Left lung (tissue), 10 donors: ENCODE data around the gene MYB. TPM values are rescaled to one million over a fixed set of nuclear protein-coding genes. Genes with fewer than 3 reads are reported as not detected.

Experiments used
- ATAC-seq: fragments of 200-7000 bp; cut with Tn5 transposase; one replicate; pipeline ENCODE4 v1.9.1; 2020; ENCODE audit warnings: moderate library complexity
- DNase-seq, 4 donors: peaks; one replicate each; pipeline ENCODE4 v3.0.0-alpha.2; 2013 to 2020
- H3K27ac ChIP-seq, 2 donors: fragments of 200-600 bp; sonication (generic) in 1 of 2; one replicate each; pipeline versions ENCODE4 v1.5.0 to v1.8.0; 2020 to 2021
- H3K27me3 ChIP-seq, 2 donors: fragments of 200-600 bp; sonication (generic) in 1 of 2; one replicate each; pipeline versions ENCODE4 v1.5.0 to v1.8.0; 2020 to 2021
- H3K36me3 ChIP-seq, 2 donors: fragments of 200-600 bp; sonication (generic) in 1 of 2; one replicate each; pipeline versions ENCODE4 v1.5.0 to v1.8.0; 2020 to 2021
- H3K4me1 ChIP-seq, 2 donors: fragments of 200-600 bp; one replicate each; pipeline ENCODE4 v1.8.0; 2021
- H3K4me3 ChIP-seq, 2 donors: fragments of 200-600 bp; sonication (generic) in 1 of 2; one replicate each; pipeline versions ENCODE4 v1.5.0 to v1.8.0; 2020 to 2021; ENCODE audit warnings: mild to moderate bottlenecking in 1 of 2
- H3K9me3 ChIP-seq, 2 donors: fragments of 200-600 bp; sonication (generic) in 1 of 2; one replicate each; pipeline versions ENCODE4 v1.5.0 to v1.8.0; 2020 to 2021
- intact Hi-C, 2 donors: fragments of 100-400 bp; cut with DNase I; formaldehyde crosslinking; loops; one replicate each; pipeline versions ENCODE4 v1.11.2 to v1.14.2; 2022
- polyA plus RNA-seq, 6 donors: library from polyadenylated mRNA; unstranded; fragments of 120-200 nt; gene quantifications; one replicate each; pipeline ENCODE4 v1.2.1, GENCODE V29; 2013; ENCODE audit not compliant: insufficient read length in 6 of 6
- total RNA-seq, 2 donors: library from RNA; stranded (reverse); fragmentation: NEBNext Ultra II Directional; extraction: Animal tissue kit (Norgen Biotek cat#: 25700); gene quantifications; one replicate each; pipeline ENCODE4 v1.2.1, GENCODE V29; 2021
- TF ChIP-seq, protein P1 (sequence below), 2 donors: fragments of 200-600 bp; sonication (generic) in 1 of 2; IDR thresholded peaks; one replicate each; pipeline versions ENCODE4 v1.5.0 to v1.8.0; 2021; ENCODE audit warnings: antibody characterized with exemption in 2 of 2
- donor health status: DM: no; HTN: yes; CAD: no.
- donor health status: DM: no; HTN: no; CAD: no.

Gene MYB
- total and polyA plus RNA-seq, 8 donors = 1.3 to 6.4 (median 3.7) TPM

DNA sequence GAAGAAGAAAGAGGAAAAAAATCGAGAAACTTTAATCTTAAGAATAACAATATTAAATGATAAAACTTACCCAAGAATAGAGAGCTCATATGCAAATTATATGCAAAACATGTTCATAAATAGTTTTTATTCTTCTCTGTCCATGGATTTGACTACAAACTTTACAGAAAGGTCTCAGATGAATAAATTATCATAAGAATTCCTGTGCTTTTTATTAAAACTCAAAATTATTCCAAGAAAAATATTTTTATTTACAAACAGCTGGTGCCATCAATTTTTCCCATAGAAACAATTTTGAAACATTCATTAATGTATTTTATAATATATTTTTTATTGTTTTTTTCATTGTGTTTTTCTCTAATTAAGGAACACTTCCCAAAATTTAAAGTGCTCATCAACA, 12.1 kb downstream of the MYB start:
- ATAC-seq (no peak), DNase-seq (no peak)
- H3K27ac ChIP-seq = no peak overlapping the region
- H3K4me3 ChIP-seq = no peak overlapping the region
- H3K27me3 ChIP-seq = no peaks in the 10 kb centered on the region
- peaks cover 0 to 22% of the 10 kb centered on the region in 2 donors for H3K4me1 ChIP-seq
- H3K9me3 ChIP-seq = no peaks in the 10 kb centered on the region
- H3K36me3 ChIP-seq = no peaks in the 10 kb centered on the region
- TF ChIP-seq, protein P1, sequence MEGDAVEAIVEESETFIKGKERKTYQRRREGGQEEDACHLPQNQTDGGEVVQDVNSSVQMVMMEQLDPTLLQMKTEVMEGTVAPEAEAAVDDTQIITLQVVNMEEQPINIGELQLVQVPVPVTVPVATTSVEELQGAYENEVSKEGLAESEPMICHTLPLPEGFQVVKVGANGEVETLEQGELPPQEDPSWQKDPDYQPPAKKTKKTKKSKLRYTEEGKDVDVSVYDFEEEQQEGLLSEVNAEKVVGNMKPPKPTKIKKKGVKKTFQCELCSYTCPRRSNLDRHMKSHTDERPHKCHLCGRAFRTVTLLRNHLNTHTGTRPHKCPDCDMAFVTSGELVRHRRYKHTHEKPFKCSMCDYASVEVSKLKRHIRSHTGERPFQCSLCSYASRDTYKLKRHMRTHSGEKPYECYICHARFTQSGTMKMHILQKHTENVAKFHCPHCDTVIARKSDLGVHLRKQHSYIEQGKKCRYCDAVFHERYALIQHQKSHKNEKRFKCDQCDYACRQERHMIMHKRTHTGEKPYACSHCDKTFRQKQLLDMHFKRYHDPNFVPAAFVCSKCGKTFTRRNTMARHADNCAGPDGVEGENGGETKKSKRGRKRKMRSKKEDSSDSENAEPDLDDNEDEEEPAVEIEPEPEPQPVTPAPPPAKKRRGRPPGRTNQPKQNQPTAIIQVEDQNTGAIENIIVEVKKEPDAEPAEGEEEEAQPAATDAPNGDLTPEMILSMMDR (IDR thresholded peaks at IDR 0.05) = no peak
- intact Hi-C loops = no loop called here

DNA sequence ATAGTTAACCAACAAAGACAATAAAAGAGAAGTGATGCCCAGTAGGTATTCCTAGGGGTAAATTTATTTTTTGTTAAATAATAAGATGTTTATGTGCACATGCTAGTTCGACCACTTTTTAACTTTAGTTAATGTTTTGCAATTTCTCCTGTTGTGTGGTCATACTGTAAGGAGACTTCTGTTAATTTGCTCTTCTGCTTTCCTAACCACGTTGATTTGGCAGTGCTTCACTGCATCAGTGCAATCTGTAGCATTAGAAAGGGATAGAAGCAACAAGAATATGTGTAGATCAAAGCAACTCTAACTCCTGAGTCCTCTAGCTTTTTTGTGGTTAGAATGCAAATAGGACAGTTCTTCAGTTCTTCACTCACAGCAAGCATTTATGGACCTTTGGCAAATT, 13.9 kb downstream of the MYB start:
- Histone ChIP-seq H3K9me3 (no peaks in the 10 kb centered on the region), H3K27me3 (no peaks in the 10 kb centered on the region), H3K4me1 (peaks cover 0 to 22% of the 10 kb centered on the region in 2 donors), H3K4me3 (no peak overlapping the region), H3K27ac (peak overlapping the region in 1 of 2 donors; percentile 25), H3K36me3 (no peaks in the 10 kb centered on the region)
- ATAC-seq (no peak), DNase-seq (no peak)
- TF ChIP-seq, protein P1 (IDR thresholded peaks at IDR 0.05) = no peak
- intact Hi-C loops = no loop called here

DNA sequence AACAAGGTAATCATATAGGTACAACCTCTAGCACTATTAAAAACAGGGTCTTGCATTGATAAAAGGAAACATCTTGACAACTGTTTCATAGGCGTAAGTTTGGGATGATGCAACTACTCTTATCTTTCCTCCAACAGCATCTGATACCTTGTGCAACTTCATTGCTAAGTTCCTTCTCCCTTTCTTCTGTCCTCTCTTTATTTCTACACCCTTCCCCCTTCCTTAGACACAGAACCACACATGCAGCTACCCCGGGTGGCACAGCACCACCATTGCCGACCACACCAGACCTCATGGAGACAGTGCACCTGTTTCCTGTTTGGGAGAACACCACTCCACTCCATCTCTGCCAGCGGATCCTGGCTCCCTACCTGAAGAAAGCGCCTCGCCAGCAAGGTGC, 14.4 kb downstream of the MYB start:
- DNase-seq (no peak), ATAC-seq (no peak)
- peaks cover 0 to 22% of the 10 kb centered on the region in 2 donors for H3K4me1 ChIP-seq
- TF ChIP-seq, protein P1 (IDR thresholded peaks at IDR 0.05) = no peak
- intact Hi-C loops = no loop called here
- no peak overlapping the region for H3K27ac ChIP-seq
- H3K36me3 ChIP-seq = peaks cover 0 to 1% of the 10 kb centered on the region in 2 donors
- H3K27me3 ChIP-seq = no peaks in the 10 kb centered on the region
- H3K9me3 ChIP-seq = no peaks in the 10 kb centered on the region
- no peak overlapping the region for H3K4me3 ChIP-seq

DNA sequence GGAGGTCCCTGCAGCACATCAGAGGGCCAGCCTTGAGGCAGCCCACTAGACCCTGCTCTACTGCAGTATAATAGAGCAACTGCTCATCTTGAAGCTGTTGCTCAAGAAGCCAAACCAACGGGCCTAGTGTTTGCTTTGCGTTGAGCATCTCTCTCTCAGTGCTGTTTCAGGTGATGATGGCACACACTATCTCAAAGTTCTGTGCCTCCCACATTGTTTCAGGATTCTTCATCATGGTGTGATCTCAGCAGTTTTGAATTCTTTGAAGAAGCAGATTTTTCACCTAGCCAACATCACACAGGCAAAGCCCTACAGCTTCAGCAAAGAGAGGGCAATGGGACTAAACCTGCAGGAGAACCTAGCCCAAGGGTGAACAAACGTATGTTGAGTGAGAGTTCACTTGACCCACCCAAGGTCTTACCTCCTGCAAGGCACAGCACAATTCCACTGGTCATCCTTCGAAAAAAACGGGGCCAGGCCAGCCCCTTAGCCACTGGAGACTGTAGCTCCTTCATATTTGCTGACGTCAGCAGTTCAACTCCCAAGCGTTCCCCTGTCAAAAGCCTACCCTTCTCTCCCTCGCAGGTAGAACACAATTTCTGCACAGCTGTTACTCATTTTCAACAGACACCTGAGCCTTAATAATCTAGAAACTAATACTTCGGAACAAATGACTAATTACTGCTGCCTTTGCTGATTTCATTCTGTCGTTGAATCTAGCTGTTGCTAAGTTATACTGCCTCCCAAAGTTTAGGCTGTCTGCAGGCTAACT, 15.8 kb downstream of the MYB start:
- no peak for DNase-seq
- H3K4me1 ChIP-seq = peaks cover 0 to 12% of the 10 kb centered on the region in 2 donors
- TF ChIP-seq, protein P1 (IDR thresholded peaks at IDR 0.05) = no peak
- H3K36me3 ChIP-seq = peaks cover 0 to 4% of the 10 kb centered on the region in 2 donors
- H3K27ac ChIP-seq = no peak overlapping the region
- H3K4me3 ChIP-seq = no peak overlapping the region
- intact Hi-C loops = no loop called here
- no peaks in the 10 kb centered on the region for H3K27me3 ChIP-seq
- ATAC-seq = no peak
- no peaks in the 10 kb centered on the region for H3K9me3 ChIP-seq

DNA sequence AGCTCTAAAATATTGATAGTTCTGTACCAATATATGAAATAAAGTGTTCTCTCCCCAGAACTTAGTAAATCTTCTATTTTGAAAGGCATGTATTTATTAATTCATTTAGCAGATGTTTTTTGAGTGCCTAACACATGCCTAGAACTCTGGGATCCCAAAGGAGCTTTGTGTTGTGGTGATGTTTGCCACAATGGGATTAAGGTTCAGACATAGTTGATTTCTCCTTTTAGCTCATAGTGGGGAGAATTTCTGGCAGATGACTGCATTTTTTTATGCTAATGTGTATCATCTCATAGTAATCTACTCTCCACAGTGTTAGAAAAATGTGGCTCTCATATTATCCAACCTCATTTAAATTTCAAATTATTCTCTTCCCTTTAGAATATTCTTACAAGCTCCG, 21.7 kb downstream of the MYB start:
- Histone ChIP-seq H3K9me3 (no peaks in the 10 kb centered on the region), H3K4me1 (no peaks in the 10 kb centered on the region), H3K36me3 (peaks cover 0 to 4% of the 10 kb centered on the region in 2 donors), H3K4me3 (no peak overlapping the region), H3K27me3 (no peaks in the 10 kb centered on the region), H3K27ac (no peak overlapping the region)
- DNase-seq = no peak
- no peak for ATAC-seq
- TF ChIP-seq, protein P1 (IDR thresholded peaks at IDR 0.05) = no peak
- intact Hi-C loops = no loop called here
